HG02943 (cell line): ENCODE measurements around the gene TIMM8A.

Experiments used
- ATAC-seq: cut with Tn5 transposase; IDR thresholded peaks from one replicate; pipeline ENCODE4 v1.9.1; 2021; ENCODE audit warnings: mild to moderate bottlenecking, low read depth, moderate library complexity; ENCODE audit not compliant: unreplicated experiment

TIMM8A gene

GRCh38 chrX:101348452-101349192 is at the start of gene TIMM8A:
Gene TIMM8A (minus strand): TSS chrX:101348742. CDS start chrX:101348664, 78 bp downstream.
- ATAC-seq, result peak; percentile 97

GRCh38 chrX:101397779-101398178 is 49.2 kb upstream of the TIMM8A start:
- ATAC-seq, result no peak

- no peak for ATAC-seq
Measured at GRCh38 chrX:101395789-101396188, 47.2 kb upstream of the TIMM8A start.

- ATAC-seq, result no peak
Measured at GRCh38 chrX:101394372-101394771, 45.8 kb upstream of the TIMM8A start.

GRCh38 chrX:101393530-101394305 is 45.2 kb upstream of the TIMM8A start:
- ATAC-seq, result no peak

GRCh38 chrX:101391831-101392230 is 43.3 kb upstream of the TIMM8A start:
- no peak for ATAC-seq

GRCh38 chrX:101390664-101391525 is 42.4 kb upstream of the TIMM8A start, which contains the start of gene RPL36A:
Gene RPL36A (plus strand): TSS chrX:101391011. CDS start chrX:101391044, 33 bp downstream.
- ATAC-seq, result peak; percentile 71

- no peak for ATAC-seq
Measured at GRCh38 chrX:101388604-101389003, 40.1 kb upstream of the TIMM8A start.

- ATAC-seq, result no peak
Measured at GRCh38 chrX:101386542-101386885, 38.0 kb upstream of the TIMM8A start.

- peak; percentile 73 for ATAC-seq
Measured at GRCh38 chrX:101385795-101386541, 37.4 kb upstream of the TIMM8A start, which contains the start of gene BTK. Gene BTK (minus strand): TSS chrX:101386191. CDS start chrX:101375284, 10,907 bp downstream.

- ATAC-seq, result no peak
Measured at GRCh38 chrX:101385026-101385684, 36.6 kb upstream of the TIMM8A start.

GRCh38 chrX:101383679-101384205 is 35.2 kb upstream of the TIMM8A start:
- ATAC-seq, result peak; percentile 61

GRCh38 chrX:101377547-101377946 is 29.0 kb upstream of the TIMM8A start:
- no peak for ATAC-seq

GRCh38 chrX:101370888-101371504 is 22.5 kb upstream of the TIMM8A start:
- no peak for ATAC-seq

GRCh38 chrX:101369687-101370086 is 21.1 kb upstream of the TIMM8A start:
- no peak for ATAC-seq

GRCh38 chrX:101368800-101369199 is 20.3 kb upstream of the TIMM8A start:
- no peak for ATAC-seq

- no peak for ATAC-seq
Measured at GRCh38 chrX:101365301-101365795, 16.8 kb upstream of the TIMM8A start.

GRCh38 chrX:101362757-101363156 is 14.2 kb upstream of the TIMM8A start:
- no peak for ATAC-seq

- ATAC-seq, result no peak
Measured at GRCh38 chrX:101362116-101362515, 13.6 kb upstream of the TIMM8A start.
